ENCODE results near the gene KCNQ1.

GRCh38 chr11:2662430-2663299 is 217.9 kb downstream of the KCNQ1 start:
- no peak for TF ChIP-seq E2F4 (CRISPR knock-in tag; IDR thresholded peaks at IDR 0.05; ENCODE audit: borderline replicate concordance, low read depth)
- no peak for TF ChIP-seq IRF1 (CRISPR knock-in tag; IDR thresholded peaks at IDR 0.05)
- TF ChIP-seq STAT6 (CRISPR knock-in tag; conservative IDR thresholded peaks at IDR 0.05; ENCODE audit: low read depth), result no peak
- TF ChIP-seq CTCF (IDR thresholded peaks at IDR 0.05), result no peak
- no peak for TF ChIP-seq TCF7 (CRISPR knock-in tag; IDR thresholded peaks at IDR 0.05; ENCODE audit: low read depth)
- no peak for TF ChIP-seq ZNF121 (CRISPR knock-in tag; IDR thresholded peaks at IDR 0.05)
- no peak for TF ChIP-seq NFYB (CRISPR knock-in tag; conservative IDR thresholded peaks at IDR 0.05; ENCODE audit: low read depth)
- no peak for TF ChIP-seq ZNF396 (CRISPR knock-in tag; IDR thresholded peaks at IDR 0.05; ENCODE audit: borderline replicate concordance)
- no peak for TF ChIP-seq CBFB (CRISPR knock-in tag; IDR thresholded peaks at IDR 0.05; ENCODE audit: low read depth)
- TF ChIP-seq PREB (CRISPR knock-in tag; IDR thresholded peaks at IDR 0.05; ENCODE audit: borderline replicate concordance), result no peak
- TF ChIP-seq EMX1 (CRISPR knock-in tag; IDR thresholded peaks at IDR 0.05), result no peak
- TF ChIP-seq FOXJ3 (CRISPR knock-in tag; IDR thresholded peaks at IDR 0.05; ENCODE audit: borderline replicate concordance), result no peak

Measured in WTC11 (cell line).